Astrocyte (in vitro differentiated cells and primary cell): ENCODE measurements around the gene CCL26. TPM values are rescaled to one million over a fixed set of nuclear protein-coding genes. Genes with fewer than 3 reads are reported as not detected.
"Not testable (repeated sequence)": the region's sequence is repeated elsewhere in the genome, so short reads cannot be mapped to it uniquely, and the experiment has no call there.

Experiments
- DNase-seq: peaks from one replicate; pipeline ENCODE4 v3.0.0-alpha.2; 2010; ENCODE audit warnings: low read depth
- FAIRE-seq: peaks from 2 replicates; lab custom pipeline; 2011; peaks lifted over from hg19 to GRCh38; lab: Jason Lieb, UNC
- H2AFZ ChIP-seq: 2 replicates; pipeline ENCODE4 v1.6.0; 2012; ENCODE audit warnings: low read depth, low read length, inconsistent platforms
- H3K27ac ChIP-seq: 2 replicates; pipeline ENCODE4 v1.5.1; 2011; ENCODE audit warnings: low read depth, low read length, inconsistent platforms
- H3K27me3 ChIP-seq: 2 replicates; pipeline ENCODE4 v1.6.0; 2011; ENCODE audit warnings: low read length, inconsistent platforms; ENCODE audit not compliant: insufficient read depth
- H3K36me3 ChIP-seq: 2 replicates; pipeline ENCODE4 v1.5.1; 2011; ENCODE audit warnings: low read length, inconsistent platforms; ENCODE audit not compliant: insufficient read depth
- H3K4me1 ChIP-seq: 2 replicates; pipeline ENCODE4 v1.5.1; 2011; ENCODE audit warnings: low read length, inconsistent platforms; ENCODE audit not compliant: insufficient read depth
- H3K4me2 ChIP-seq: 2 replicates; pipeline ENCODE4 v1.6.0; 2012; ENCODE audit warnings: low read length, inconsistent platforms
- H3K4me3 ChIP-seq: 2 replicates; pipeline ENCODE4 v1.5.1; 2011; ENCODE audit warnings: low read depth, mild to moderate bottlenecking, low read length, inconsistent platforms; ENCODE audit not compliant: insufficient read depth
- H3K79me2 ChIP-seq: 2 replicates; pipeline ENCODE4 v1.6.0; 2012; ENCODE audit warnings: mild to moderate bottlenecking, low read length, inconsistent platforms; ENCODE audit not compliant: insufficient read depth
- H3K9ac ChIP-seq: 2 replicates; pipeline ENCODE4 v1.6.0; 2012; ENCODE audit warnings: mild to moderate bottlenecking, low read length, inconsistent platforms
- H3K9me3 ChIP-seq: 2 replicates; pipeline ENCODE4 v1.5.1; 2012; ENCODE audit warnings: low read depth, mild to moderate bottlenecking, low read length, inconsistent platforms; ENCODE audit not compliant: insufficient read depth
- H4K20me1 ChIP-seq: 2 replicates; pipeline ENCODE4 v1.6.0; 2012; ENCODE audit warnings: low read length, inconsistent platforms; ENCODE audit not compliant: insufficient read depth
- H3K27ac Mint-ChIP-seq: one replicate; pipeline ENCODE4 v1.8.0; 2021; ENCODE audit warnings: mild to moderate bottlenecking, mixed read lengths; ENCODE audit not compliant: unreplicated experiment
- H3K27me3 Mint-ChIP-seq: one replicate; pipeline ENCODE4 v1.8.0; 2021; ENCODE audit warnings: low read depth, mixed read lengths; ENCODE audit not compliant: unreplicated experiment
- H3K36me3 Mint-ChIP-seq: one replicate; pipeline ENCODE4 v1.8.0; 2021; ENCODE audit warnings: low read depth, mixed read lengths; ENCODE audit not compliant: unreplicated experiment
- H3K4me1 Mint-ChIP-seq: one replicate; pipeline ENCODE4 v1.8.0; 2021; ENCODE audit warnings: low read depth, mixed read lengths; ENCODE audit not compliant: unreplicated experiment
- H3K4me3 Mint-ChIP-seq: one replicate; pipeline ENCODE4 v1.8.0; 2021; ENCODE audit warnings: mild to moderate bottlenecking, moderate library complexity, mixed read lengths; ENCODE audit not compliant: unreplicated experiment
- H3K9me3 Mint-ChIP-seq: one replicate; pipeline ENCODE4 v1.8.0; 2021; ENCODE audit warnings: mild to moderate bottlenecking, mixed read lengths; ENCODE audit not compliant: unreplicated experiment
- CTCF ChIP-seq: IDR thresholded peaks from 2 replicates; pipeline ENCODE4 v1.5.1; 2011; ENCODE audit warnings: low read depth, mild to moderate bottlenecking, inconsistent platforms, low read length, moderate library complexity; ENCODE audit not compliant: insufficient read depth
- EZH2 ChIP-seq: IDR thresholded peaks from 2 replicates; pipeline ENCODE4 v1.6.1; 2012; ENCODE audit warnings: mild to moderate bottlenecking, low read length, inconsistent platforms; ENCODE audit not compliant: insufficient read depth
- total RNA-seq: library from RNA; stranded (reverse); gene quantifications from 2 replicates; pipeline ENCODE4 v1.2.1, GENCODE V29; 2021

Gene CCL26
- total RNA-seq, 1 donor from 2014 or later: not detected

GRCh38 chr7:75779035-75779434 lies 7.0 kb upstream of the CCL26 start:
- H3K27ac Mint-ChIP-seq, H3K9me3 ChIP-seq: not testable (repeated sequence)
- peak overlapping the region; percentile 45 for H3K4me3 Mint-ChIP-seq

GRCh38 chr7:75776295-75776971 lies 4.4 kb upstream of the CCL26 start:
- H3K4me3 ChIP-seq: no peak overlapping the region
- no peak overlapping the region for H3K9ac ChIP-seq
- no peak overlapping the region for H3K27ac Mint-ChIP-seq
- TF ChIP-seq CTCF: no peak
- TF ChIP-seq EZH2: no peak
- no peak overlapping the region for H2AFZ ChIP-seq
- no peaks in the 10 kb centered on the region for H3K79me2 ChIP-seq
- no peak overlapping the region for H3K4me3 Mint-ChIP-seq
- H3K27ac ChIP-seq: no peak overlapping the region
- H3K4me1 ChIP-seq: peaks cover 24% of the 10 kb centered on the region
- DNase-seq: peak; percentile 98
- peak overlapping the region; percentile 41 for H3K4me2 ChIP-seq
- FAIRE-seq: peak; percentile 88
- H4K20me1 ChIP-seq: no peaks in the 10 kb centered on the region
- no peaks in the 10 kb centered on the region for H3K9me3 Mint-ChIP-seq
- H3K36me3 ChIP-seq: no peaks in the 10 kb centered on the region
- no peaks in the 10 kb centered on the region for H3K9me3 ChIP-seq
- no peaks in the 10 kb centered on the region for H3K36me3 Mint-ChIP-seq
- H3K27me3 ChIP-seq: no peaks in the 10 kb centered on the region
- peaks cover 2% of the 10 kb centered on the region for H3K4me1 Mint-ChIP-seq
- peaks cover 20% of the 10 kb centered on the region for H3K27me3 Mint-ChIP-seq

More at GRCh38 chr7:75779035-75779434, 7.0 kb upstream of the CCL26 start:
- not testable (repeated sequence) for H3K4me1 ChIP-seq, H4K20me1 ChIP-seq, H2AFZ ChIP-seq, DNase-seq, H3K27ac ChIP-seq, FAIRE-seq, H3K79me2 ChIP-seq, H3K9me3 Mint-ChIP-seq, H3K4me3 ChIP-seq, H3K36me3 Mint-ChIP-seq, H3K36me3 ChIP-seq, H3K9ac ChIP-seq, H3K27me3 ChIP-seq, H3K4me1 Mint-ChIP-seq
- peaks cover 32% of the 10 kb centered on the region for H3K27me3 Mint-ChIP-seq
- peak overlapping the region; percentile 58 for H3K4me2 ChIP-seq

- H3K9ac ChIP-seq, DNase-seq, H3K4me3 ChIP-seq, H3K4me3 Mint-ChIP-seq, H3K27ac Mint-ChIP-seq, H3K27ac ChIP-seq, H3K27me3 ChIP-seq, H3K9me3 ChIP-seq, FAIRE-seq, H3K36me3 ChIP-seq, H3K4me2 ChIP-seq, H3K27me3 Mint-ChIP-seq, H3K79me2 ChIP-seq, H4K20me1 ChIP-seq, H2AFZ ChIP-seq, H3K36me3 Mint-ChIP-seq, H3K9me3 Mint-ChIP-seq, H3K4me1 Mint-ChIP-seq: not testable (repeated sequence)
- peaks cover 23% of the 10 kb centered on the region for H3K4me1 ChIP-seq
These were observed 1.9 kb upstream of the CCL26 start for GRCh38 chr7:75773958-75774357.
